ENCODE results near the gene KRT2. TPM values are rescaled to one million over a fixed set of nuclear protein-coding genes. Genes with fewer than 3 reads are reported as not detected.

The KRT2 gene
- polyA plus RNA-seq, 12 donors, result 0.58 to 0.75 (median 0.61) TPM; not detected in 9

DNA sequence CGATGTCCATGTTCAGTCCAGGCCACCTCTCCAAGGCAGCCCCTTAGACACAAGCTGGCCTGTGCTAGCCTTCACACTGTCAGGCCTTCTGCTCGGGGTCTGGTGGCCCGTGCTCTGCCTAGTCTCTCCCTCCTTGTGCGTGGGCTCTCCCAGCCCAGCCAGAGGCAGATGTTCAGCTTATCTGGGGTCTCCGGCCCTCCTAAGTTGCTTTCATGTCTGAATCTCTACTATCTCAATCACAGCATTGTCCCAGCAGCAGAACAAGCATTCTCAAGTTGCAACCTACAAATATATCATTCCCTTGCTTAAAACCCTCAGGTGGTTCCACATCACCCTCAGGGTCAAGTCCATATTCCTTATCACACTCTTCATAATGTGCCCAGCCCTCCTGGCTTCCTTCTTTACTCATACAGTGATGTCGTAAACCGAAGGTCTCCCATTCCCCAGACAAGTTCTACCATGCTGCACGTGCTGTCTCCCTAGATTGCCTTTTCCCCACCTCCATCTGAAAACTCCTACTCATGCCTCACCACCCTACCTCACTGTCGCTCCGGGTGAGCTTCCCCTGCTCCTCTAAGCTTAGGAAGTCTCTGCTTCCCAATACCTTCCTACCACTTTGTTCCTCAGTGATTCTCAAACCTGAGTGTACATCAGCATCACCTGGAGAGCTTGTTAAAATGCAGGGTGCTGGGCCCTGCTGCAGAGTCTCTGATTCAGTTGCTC lies 35.2 kb downstream of the KRT2 start:
- DNase-seq, result no peak

DNA sequence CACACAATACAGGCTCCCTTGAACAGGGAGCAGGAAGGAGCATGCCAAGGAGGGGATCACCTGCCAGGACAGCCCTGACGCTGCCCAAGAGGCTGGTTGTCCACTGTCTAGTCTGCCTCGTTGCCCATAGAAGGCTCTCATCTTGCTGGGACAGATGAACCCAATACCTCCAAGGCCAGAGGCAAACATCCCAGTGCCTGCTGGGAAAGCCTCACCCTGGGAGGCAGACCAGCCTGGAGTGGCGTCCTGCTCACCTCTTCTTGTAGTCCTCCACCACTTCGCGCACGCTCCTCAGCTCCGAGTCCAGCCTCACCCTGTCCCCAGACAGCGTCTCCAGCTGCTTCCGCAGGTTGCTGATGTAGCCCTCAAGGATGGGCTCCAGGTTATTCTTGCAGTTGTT lies 36.1 kb downstream of the KRT2 start:
- no peak for DNase-seq

DNA sequence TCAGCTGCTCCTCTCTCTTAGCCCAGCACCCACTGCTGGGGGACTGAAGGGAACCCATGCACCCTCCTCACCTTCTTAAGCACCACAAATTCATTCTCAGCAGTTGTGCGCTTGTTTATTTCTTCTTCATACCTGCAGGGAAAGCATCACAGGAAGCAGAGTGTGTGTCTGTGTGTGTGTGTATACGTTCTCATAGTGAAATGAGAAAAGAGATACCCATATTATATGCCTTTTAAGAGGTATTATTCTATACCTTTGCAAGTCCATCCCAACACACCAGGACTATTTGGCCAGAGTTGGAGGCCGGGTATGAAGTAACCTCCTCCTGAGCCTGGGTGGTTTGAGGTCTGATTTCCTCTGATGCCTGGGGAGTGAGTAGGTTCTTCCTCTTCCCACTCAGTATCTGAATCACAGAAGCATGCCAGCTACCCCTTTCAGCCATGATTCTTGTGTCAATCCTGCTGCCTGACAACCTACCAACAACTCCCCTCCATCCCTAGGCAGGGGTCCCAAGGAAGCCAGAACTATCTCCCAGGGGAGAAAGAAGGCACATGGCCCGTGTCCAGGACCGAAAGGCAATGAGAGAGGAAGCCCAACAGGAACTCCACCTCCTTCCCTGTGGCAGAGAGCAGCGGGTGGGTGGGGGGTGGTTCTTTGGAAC lies 36.7 kb downstream of the KRT2 start:
- DNase-seq, result no peak

DNA sequence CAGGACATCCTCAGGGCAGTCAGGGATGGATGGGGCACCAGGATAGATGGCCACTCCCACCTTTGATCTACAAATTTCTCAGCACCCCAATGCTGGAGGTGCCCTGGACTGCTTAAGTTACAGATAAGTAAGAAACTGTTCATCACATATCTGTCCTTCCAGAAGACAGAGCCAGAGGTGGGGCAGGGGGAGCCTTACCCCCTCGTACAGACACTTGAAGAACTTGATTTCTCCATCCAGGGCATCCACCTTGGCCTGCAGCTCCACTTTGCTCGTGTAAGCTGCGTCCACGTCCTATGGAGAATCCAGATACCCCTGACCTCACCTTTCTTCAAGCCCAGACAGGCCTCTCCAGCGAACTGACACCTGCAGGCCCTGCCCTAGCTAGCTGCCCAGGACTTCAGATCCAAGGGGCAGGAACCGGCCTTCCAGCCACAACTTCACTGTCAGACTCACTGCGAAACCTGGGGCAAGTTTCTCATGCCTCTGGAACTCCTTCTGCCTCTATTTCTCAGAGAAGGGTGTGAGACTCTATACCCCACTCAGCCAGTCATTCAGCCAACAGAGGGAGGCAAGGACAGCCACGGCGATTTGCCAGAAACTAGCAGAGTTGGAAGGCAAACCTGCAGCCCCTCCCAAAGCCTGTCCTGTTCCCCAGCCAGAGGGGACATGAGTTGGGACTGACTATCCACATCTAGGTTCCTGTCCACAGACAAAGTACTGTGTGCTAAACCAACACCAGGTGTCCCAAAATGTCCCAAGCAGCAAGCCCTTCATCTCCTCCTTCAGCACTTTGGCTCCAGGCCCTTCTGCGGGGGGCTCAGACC lies 37.4 kb downstream of the KRT2 start:
- no peak for DNase-seq

DNA sequence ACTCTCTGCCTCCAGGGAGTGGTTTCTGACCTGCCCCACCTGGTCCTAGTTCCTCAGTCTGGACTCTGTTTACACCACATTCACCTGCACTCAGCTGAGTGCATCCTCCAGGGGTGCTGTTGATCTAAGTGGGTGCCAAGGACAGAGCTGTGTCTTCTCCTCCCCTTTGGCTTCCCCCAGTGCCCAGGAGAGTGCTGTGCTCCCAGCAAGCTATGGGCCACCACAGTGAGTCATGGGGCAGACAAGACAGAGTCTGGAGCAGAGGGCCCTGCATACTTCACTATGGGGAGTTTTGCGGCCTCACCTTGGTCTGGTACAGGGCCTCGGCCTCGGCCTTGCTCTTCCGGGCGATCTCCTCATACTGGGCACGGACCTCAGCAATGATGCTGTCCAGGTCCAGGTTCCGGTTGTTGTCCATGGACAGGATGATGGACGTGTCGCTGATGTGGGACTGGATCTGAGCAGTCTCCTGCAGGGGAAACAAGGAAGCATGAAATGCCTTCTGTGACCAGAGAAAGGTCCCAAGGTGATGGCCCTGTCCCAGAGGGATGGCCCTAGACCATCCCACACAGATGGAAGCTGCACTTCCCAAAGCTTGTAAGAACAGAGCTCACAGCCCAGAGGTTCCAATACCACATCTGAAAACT lies 38.5 kb downstream of the KRT2 start:
- no peak for DNase-seq

DNA sequence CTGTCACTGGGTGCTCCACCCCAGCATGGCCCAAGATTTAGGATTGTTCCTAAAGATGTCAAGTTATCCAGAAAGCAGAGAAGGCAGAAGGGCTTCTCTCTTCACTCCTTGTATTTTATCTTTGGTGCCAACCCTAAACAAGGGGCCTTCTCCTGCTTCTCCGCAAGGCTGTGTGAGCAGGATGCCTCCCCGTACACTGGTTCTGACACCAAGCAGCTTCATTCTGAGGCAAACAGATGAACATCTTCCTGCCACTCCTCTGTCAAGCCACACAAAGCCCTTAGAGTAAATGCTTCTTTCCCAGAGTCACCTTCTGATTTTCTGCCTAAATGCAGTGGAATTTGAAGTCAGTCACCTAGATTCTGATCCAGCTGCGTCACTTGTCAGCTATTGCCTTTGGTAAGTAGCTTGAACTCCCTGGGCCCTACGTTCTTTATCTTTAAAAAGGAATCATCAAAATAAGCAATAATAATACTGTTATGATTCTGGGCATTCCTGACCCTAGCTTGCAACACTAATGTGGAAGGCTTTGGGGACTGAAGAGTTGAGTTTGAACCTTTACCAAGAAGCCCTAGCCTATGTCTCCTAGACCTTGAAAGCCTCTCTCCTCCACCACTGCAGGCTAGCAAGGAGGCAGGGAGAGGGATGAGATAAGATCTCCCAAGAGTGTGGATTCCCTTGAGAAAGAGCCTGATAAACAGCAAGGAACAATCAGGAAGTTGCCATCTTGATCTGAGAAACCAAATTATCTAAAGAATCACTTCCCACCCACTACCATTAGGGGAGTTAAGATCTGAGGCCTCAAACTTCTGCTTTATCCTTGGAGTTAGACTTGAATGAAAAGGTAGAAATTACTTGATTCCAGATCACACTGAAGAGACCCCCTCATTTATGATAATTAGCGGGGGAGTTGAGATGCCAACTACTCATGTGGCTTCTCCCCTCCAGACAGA lies 39.3 kb downstream of the KRT2 start:
- no peak for DNase-seq

DNA sequence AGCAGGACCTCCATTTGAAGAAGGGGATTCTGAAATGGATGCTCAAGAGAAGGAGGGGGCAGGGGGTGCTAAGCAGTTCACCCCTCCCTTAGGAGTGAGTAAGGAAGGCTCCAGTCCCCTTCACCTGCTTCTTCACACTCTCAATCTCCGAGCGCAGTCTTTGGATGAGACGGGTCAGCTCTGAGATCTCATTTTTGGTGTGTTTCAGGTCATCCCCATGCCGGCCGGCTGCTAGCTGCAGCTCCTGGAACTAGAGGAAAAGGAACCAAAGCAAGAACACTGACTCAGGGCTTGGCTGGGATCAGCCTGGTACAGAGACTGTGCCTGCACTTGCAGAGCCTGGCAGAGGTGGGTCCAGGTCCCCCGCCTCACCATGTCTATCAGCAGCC lies 40.9 kb downstream of the KRT2 start:
- no peak for DNase-seq

DNA sequence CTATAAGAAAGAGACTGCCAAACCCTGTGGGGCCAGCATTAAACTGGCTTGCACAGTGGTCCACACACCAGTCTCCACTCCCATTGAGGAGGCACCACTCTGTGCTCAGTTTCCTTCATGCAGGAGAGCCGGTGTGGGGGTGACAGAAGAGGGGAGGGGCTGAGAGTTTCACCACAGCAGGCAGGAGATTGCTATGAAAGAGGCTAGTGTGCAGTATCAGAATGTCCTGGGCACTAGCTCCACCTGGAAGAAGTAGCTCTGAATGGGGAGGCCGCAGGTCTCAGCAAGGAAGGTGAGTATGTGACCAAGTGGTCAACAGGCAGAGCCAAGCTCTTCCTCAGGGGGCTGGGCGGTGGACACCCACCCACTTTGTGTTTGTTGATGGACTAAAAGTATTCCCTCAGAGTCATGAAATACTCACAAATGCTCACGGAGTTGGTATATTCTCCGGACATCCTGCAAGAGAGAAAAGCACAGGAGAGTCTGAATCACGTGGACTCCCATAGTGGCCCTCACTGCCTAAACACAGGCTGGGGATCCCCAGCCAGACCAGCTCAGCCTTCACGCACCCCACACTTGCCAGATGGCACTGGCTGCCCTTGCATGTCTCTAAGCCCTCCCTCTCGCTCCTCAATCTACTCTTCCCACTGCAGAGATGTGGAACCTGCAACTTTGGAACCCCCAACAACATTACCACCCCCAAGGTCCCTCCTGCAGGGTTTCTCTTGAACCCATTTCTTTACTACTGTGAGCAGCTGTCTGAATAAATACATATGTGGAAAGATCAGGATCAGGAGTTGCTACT lies 43.0 kb downstream of the KRT2 start:
- DNase-seq, result no peak

DNA sequence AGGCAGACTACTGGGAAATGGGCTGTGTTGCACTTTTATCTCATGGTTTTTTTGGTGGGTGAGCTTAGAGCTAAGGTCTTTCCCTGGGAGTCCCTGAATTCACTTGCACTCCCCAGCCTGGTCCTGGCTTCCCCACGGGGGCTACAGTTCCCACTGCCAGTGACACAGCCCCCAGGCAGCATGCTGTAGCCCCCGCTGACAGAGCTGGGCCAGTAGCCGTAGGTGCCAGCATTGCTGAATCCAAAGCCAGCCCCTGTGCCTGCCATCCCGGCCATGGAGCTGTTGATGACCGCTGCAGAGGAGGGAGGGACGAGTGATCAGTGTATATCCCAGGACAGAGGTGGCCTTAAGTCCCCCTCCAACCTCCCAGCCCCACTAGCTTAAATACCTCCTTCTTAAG lies 43.9 kb downstream of the KRT2 start:
- DNase-seq, result no peak

DNA sequence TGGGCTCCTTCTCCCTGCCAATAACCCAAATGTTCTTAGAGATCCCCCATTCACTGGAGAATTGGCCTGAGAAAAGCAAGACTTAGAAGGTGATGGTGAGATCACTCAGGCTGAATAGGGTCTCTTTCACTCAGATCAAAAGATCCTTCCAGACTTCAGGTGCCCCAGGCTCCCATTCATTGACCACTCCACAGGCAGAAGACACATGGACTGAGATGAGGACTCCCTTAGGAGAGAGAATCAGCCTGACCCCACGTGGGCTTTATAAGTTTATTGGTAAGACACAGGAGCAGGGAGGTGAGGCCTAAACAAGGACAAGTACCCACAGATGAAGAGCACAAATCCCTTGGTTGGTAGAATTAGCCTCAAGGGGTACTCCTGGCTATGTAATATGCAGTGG lies 44.7 kb downstream of the KRT2 start:
- no peak for DNase-seq

DNA sequence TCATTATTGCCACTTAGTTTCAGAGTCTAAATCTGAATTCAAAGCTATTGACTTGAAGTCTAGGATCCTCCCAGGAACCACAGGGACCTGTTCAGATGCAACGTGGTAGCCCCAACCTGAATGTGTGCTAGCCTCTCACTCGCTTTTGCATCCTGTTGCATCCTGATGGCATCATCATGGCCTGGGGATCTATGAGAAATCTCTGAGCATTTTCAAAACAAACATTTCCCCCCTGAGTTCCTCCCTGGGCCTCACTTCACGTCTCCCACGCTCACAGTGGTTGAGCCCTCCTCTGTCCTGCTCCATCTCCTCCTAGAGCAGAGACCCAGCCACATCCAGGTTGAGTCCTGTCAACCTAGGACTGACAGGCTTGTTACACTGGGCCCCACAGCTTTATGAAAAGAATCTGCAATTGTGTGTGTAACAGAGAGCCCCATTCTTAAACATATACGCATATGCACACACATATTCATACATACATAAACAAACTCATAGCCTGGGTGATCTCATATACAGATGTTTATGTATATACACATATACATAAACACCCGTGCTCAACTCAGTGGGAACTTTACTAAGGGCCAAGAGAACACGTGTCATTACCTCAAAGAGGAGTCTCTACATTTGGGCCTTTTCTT lies 45.3 kb downstream of the KRT2 start:
- DNase-seq, result no peak

DNA sequence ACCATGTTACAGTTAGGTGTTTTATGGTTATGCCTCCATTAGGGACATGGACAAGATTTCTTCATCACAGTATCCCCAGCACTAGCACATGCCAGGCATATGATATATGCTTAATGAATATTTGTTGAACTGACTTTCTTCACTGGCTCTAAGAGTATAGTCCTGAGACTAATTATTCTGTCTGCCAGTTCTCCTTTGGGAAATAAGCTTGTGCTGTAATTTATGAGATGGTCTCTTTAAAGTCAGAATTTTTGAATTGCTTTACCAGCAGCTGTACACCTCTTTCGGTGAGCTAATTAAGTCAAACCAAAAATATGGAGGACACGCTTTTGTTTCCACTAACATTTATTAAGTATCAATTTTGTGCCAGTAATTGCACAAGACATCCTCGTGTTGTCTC lies 45.9 kb downstream of the KRT2 start:
- no peak for DNase-seq

DNA sequence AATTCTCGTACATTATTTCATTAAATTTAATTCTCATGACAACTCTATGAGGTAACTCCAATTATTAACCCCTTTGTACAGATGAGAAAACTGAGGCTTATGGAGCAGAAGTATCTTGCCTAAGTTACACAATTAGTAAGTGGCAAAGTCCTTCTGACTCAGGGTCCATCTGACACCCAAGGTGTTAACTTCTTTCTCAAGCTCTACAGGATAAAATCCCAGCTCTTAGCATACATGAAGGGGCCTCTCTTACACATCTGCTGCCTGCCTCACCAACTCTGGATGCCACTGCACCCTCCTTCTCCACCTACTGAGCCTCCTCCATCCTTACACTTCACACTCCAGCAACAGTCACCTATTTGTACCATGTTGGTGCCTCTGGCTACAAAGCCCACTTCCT lies 46.5 kb downstream of the KRT2 start:
- no peak for DNase-seq

DNA sequence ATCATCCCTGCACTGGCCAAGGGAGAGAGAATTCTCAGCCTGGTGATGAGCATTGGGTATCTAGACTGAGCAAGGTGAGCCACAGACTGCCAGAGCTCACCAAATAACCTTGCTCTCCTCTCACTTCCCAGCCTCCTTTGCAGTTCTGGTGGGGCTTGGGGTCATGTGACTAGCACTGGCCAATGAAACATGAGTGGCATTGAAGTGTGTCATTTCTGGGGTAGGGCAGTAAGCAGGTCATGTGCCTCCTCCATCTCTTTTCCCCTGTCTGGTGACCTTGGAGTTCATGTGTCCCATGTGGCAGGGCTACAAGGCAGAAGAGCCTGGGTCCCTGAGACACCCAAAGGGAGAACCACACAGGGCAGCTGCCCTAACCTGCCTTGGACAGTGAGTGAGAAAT lies 47.2 kb downstream of the KRT2 start:
- no peak for DNase-seq

DNA sequence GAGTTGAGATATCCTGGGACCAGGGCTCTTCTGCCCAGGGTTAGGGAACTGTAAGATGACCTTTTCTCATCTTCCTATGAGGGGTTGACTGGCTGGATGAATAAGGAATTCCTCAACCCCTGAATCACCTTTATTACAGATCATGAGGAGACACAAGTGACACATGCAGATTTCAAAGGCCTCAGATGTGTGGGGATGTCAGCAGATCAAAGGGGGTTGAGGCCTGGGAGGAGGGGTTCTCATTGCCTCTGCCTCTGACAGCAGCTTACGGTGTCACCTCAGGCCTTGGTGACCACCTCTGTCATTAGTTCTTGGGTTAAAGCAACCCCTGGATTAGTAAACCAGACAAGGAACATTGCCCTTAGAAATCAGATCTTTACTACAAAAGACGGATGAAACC lies 48.7 kb downstream of the KRT2 start:
- DNase-seq, result no peak

DNA sequence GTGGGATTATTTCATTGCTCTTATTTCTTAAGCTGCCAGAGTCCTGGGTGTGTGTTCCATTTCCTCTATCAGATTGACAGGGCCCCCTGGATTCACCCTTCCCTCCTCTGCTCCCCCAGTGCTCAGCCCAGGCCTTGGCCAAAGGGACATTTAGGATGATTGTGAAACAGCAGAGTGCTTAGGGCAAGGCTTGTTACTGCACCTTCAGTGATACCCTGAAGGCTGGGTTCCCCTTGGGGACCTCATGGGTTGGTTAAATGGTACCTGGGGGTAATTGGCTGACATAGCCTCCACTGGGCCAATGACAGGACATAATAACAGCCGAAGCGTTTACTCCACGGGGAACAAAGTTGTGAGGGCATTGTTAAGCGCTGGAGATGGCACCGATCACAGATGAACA lies 49.5 kb downstream of the KRT2 start:
- no peak for DNase-seq

DNA sequence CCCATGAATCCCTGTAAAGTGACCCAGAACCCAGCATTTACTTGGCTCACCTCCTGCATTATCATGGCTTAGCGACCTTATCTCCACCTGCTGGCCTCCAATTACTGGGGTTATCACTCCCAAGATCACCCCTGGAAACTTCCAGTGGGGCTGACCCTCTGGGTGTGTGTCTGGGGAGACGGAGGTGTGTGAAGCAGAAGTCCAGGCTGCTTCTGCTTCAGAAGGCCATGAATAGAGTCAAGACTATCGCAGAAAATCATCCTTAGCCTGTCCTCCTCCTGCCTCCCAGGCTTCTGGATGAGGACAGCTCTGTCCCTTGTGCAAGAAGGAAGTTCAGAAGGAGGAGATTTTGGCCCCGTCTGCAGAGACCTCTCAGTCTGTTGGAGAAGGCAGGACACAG lies 50.3 kb downstream of the KRT2 start:
- no peak for DNase-seq

DNA sequence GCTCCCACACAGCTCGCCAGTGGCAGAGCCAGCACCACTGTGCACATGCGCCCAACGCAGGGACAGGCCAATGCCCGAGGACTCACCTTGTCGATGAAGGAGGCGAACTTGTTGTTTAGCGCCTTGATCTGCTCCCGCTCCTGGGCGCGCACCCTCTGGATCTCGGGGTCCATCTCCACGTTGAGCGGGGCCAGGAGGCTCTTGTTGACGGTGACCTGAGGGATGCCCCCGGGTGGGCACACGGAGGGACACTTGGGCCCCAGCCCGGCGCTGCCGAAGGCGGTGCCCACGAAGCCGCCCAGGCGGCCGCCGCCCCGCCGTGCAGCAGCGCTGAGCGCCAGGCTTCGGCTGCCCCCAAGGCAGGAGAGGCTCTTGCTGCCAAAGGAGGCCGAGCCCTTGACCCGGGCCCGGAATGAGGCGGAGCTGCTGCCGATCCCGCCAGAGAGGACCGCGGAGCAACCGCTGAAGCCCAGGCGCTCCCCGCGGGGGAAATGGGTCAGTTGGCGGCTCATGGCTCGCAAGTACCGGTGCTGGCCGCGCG lies 51.0 kb downstream of the KRT2 start, which contains the start of gene KRT72:
Gene KRT72, minus strand, starts transcription at position 523 of the 541 bp plus-strand sequence. Its CDS starts 11 bp downstream, at position 512.
- DNase-seq, result no peak

DNA sequence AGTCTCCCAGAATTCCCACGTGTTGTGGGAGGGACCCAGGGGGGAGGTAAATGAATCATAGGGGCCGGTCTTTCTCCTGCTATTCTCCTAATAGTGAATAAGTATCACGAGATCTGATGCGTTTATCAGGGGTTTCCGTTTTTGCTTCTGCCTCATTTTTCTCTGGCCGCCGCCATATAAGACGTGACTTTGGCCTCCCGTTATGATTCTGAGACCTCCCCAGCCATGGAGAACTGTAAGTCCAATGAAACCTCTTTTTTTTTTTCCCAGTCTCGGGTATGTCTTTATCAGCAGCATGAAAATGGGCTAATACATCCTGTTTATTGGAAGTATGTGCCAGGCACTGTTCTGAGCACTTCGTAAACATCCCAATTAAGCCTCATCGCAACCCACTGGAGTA lies 51.5 kb downstream of the KRT2 start:
- no peak for DNase-seq
